NCI-H774 (cell line): Measurements from ENCODE around the gene LAMA4.
A peak's percentile ranks its signal among the peaks of the same experiment; 100 is the strongest.
"Not testable (repeated sequence)": the region's sequence is repeated elsewhere in the genome, so short reads cannot be mapped to it uniquely, and the experiment has no call there.

Experiments
- DNase-seq: peaks from one replicate; lab custom pipeline; 2025; lab: John Stamatoyannopoulos, UW

Gene LAMA4

DNA sequence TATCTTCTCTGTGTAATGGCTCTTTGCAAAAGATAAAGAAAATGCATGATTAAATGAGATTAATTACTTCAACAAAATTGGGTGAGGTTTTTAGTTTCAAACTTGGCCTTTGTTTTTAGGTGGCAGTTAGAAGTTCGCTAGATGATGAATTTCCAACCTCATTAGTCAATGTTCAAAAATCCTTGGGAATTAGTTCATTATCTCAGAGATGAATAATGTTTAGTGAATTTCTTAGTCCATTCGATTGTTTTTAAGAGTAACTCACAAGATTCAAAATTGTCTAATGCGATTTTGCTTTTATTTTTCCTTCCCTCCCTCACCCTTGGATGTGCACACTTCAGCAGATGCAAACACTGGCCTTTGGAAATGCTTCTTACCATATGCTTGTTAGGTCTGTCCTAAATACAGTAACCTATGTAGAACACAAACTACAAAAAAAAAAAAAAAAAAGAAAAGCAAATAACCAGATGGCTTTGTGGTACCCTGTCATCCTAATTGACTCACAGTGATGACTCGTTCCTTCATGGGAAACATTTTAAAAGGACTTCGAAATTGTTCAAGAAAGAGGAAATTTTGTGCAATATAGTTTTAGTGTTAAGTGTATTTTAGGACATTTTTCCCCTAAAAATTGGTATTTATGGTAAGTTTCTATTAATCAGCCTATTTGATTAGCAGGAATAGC is 100.3 kb downstream of the LAMA4 start:
- no peak for DNase-seq

DNA sequence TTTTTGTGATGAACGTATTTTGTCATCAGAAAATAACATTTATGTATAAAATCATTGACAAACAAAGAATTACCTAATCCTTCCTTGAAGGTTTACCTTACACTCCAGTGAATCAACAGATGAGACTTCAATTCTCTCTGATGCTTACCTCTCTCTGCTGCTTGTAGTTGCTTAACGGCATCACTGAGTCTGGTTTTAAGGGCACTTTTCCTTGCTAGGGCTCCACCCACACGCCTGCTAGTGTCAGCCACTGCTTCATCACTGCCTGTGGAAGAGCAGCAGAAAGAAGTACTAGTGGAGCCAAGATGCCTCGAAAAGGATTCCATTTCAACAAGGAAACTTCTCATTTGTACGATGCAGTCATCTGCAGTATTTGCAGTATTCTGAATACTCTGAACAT is 104.0 kb downstream of the LAMA4 start:
- DNase-seq: no peak

DNA sequence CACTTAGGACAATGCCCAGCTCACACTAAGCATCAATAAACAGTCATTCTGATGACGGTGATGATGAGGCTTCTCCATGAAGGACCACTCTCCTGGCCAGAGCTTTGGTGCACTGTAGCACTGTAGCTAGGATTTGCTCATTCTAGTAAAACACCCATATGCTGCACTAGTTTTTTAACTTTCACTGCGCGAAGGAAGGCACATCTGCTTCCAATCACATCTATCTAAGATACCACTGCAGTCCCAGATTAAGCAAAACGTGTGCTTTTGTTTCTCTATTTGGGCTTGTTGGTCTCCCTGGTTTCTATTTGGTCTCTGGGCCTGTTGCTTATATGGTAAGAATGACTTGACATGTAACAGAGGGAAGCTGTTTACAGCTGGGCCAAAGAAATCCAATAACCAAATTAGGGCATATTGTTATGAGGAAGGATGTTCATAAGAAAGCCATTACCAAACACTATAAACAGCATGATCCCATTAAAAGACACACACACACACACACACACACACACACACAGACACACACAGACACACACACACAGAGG is 104.6 kb downstream of the LAMA4 start:
- no peak for DNase-seq

DNA sequence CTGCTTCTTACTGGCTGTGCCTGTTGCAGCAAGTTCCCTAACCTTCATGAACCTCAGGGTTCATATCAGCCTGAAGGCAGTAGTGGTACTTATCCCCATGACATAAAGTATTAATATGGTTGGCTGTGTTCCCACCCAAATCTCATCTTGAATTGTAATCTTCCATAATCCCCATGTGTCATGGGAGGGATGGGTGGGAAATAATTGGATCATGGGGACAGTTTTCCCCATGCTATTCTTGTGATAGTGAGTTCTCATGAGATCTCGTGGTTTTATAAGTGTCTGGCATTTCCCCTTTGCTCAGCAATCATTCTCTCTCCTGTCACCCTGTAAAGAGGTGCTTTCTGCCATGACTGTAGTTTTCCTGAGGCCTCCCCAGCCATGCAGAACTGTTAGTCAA is 105.1 kb downstream of the LAMA4 start:
- DNase-seq: no peak

DNA sequence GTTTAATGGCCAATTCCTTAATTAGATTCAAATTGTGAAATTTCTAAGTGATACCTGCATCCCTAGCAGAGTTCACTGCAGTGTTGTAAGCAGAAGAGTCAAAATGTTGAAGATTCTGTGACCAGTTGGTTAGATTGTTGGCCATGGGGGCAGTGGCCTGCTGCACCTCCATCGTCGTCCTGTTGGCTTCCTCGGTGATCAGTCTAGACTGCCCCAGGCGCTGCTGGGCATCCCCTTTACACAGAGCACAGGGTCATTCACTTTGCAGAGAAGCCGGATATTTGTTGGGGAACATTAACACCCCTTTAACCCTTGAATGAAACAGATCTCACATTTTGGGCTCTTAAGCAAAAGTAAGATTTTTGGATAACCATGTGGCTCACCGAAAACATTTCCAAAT is 106.3 kb downstream of the LAMA4 start:
- DNase-seq: no peak

DNA sequence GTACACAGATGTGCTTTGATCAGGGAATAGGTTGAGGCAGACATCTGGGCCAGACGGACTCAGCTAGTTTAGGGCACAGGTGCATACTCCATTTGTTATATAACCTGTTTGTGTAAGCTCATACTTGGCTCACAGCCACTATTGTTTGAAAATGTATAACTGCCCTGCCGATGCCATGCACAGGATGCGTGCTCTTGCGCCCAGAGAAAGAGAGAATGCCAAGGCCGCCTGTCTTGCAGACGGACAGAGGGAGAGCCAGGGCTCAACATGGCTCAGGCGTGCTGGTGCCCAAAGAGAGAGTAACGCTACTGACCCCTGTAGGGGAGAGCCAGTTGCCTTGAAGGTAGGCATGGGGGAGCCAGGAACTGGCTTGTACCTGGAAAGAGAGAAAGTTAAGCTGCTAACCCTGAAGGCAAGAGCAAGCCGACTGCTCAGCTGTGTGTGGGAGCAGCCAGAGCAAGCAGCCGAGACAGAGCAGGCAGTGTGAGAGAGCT is 109.2 kb downstream of the LAMA4 start:
- DNase-seq: peak; percentile 71

DNA sequence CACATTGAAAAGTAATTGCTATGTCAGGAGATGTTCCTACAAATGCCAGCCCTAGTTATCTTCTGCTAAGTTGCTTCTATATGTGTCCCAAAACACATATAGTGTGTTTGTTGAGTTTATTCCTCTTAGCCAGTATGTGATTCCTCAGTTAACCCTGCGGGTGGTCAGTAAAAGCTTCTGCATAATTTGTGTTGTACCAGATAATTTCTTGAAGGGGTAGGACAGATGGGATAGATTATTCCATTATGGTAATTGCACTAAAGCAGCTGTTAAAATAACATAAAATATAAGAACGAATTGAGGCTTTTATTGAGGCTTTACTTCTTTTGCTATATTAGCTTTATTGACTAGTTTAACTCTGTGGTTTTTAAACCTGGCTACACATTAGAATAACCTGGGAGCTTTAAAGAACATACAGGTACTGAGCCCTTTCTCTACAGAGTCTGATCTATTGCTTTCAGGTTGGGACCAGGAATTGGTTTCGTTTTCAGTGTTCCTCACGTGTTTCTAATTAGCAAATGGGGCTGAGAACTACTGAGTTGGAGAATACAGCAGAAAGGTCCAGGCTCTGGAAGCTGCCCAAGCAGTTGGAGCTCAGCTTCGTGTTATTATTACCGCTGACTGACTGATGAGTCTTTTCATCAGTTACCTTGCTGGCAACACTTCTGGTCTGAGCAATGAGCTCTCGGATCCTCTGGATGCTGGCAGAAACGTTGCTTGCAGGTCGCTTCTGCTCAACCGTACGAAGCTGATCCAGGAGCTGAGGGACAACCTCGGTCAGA is 110.0 kb downstream of the LAMA4 start:
- DNase-seq: peak; percentile 89

DNA sequence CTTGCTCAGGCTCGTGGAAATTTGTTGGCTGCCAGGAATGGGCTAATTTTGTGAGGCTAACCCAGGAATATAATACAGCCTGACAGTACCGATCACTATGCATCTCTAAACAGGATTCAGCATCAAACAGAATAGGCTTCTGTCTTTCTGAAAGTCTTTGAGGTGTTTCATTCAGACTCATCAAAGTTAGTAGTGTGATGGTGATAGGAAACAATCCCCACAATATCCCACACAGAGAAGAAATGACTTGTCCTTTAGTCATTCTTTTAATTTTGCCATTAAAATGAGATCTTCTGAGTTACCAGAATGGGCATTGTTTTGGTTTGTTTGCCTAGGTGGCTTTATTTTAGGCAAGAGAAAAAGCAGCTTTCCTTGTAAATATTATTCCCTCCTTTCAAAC is 112.7 kb downstream of the LAMA4 start:
- no peak for DNase-seq

DNA sequence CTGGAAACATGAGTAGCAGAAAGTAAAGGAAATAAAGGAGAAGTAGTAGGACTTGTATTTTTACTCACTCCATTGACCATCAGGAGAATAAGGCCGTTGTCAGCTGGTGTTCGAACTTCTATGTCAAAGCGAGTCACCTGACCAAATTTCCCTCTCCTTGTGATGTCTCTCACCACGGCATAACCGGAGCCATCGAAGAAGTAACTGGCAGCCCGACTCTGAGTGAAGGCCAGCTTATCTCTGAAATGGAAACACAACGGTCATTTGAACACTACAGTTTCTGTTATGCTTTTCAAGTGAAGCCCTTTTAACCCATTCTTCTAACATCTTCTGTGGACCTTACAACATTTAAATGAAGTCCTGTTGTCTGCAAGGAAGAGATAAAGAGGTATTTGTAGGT is 115.3 kb downstream of the LAMA4 start:
- no peak for DNase-seq

DNA sequence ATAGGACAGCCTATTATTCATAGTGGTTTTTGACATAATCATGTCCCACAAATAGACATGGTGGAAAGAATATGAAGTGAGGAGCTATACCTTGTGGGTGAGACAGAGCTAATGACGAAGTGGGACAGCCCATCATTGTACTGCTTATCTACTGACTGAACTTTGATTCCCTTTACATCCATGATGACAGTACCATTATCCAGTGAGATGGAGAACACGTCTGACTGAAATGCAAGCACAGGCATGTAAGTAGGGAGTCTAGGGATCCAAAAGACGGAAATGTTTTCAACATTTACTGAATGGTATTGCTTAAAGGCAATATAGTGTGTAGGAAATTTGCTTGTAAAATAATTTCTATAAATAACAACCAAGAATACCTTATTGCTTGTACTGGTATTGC is 123.5 kb downstream of the LAMA4 start:
- DNase-seq: no peak

DNA sequence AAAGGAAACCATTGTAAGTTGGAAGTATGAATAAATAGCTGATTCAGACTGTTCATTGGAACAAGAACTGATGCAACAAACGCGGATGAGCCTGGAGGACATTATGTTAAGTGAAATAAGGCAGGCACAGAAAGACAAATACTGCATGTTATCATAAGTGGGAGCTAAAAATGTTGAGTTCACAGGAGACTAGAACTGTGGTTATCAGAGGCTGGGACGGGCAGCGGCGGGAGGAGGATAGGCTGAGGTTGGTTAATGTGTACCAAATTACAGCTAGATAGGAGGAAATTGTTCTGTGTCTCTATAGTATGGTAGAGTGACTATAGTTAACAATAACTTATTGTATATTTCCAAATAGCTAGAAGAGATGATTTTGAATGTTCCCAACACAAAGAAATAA is 126.2 kb downstream of the LAMA4 start:
- DNase-seq: no peak

DNA sequence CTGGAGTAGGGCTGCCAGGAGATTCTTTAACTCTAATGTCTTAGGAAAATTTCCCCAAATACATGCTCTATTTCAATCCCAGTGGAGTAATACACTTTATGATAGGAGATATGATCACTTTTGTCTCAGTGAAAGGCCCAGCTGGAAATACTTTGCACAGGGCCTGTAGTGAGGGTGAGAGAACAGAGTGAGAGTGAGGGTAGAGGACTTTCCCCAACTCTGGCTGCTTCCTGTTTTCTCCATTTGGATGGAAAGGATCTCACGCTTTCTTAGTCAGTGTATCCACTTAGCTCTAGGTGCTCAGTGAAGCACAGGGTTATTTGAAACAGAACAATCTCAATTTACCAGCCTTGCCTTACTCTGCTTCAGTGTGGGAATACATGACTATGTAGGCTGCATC is 130.4 kb downstream of the LAMA4 start:
- DNase-seq: no peak

DNA sequence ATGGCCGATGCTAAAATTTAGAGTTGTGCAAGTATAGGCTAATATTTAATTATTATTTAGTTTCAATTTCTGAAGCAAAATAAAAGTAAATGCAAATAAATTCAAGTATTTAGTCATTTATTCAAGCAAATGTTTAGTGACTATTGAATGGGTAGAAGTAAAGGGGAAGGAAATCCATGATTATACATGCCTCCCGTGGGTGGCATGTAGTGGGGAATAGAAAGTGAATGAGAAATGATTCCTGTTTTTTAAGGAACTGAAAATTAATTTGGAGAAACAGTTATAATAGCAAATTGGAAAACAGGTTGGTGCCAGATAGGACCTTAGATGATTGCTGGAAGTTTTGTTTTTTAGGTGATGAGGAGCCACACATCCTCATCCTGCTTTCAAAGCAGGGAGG is 131.6 kb downstream of the LAMA4 start:
- DNase-seq: no peak

DNA sequence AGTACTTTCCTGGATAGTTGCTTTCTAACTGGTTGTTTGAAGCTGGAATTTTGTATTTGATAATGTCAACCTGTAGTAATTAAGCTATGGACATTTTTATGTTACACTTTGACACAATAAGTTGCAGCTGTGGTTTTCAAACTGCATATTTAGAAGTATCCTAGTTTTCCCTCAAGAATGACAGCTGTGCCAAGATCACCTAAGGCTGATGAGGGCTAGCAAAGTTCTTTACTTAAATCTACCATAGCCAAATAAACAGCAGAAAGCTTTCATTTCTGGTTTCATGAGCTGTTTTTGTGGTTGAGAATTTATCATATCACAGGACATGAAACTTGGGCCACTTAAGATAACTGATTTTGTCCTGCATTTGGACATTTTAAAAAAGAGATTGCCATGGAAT is 136.3 kb downstream of the LAMA4 start:
- no peak for DNase-seq

DNA sequence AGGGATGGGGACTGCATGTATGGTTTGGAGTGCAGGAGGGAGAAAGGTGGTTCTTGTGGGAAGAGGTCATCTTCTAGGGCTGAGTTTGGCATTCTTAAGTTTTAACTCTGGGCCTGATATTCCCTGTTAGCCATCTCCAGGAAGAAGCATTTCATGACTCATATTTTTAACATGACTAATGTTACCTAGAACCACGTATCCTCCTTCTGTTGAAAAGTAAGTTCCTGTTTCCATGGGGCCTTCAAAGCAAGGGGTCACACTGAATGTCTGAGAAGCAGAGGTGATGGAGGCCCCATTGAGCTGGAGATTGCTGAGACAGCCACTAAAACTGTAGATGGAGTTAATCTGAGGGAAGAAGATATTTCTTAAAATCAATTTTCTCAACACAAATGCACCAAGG is 136.8 kb downstream of the LAMA4 start:
- DNase-seq: no peak

DNA sequence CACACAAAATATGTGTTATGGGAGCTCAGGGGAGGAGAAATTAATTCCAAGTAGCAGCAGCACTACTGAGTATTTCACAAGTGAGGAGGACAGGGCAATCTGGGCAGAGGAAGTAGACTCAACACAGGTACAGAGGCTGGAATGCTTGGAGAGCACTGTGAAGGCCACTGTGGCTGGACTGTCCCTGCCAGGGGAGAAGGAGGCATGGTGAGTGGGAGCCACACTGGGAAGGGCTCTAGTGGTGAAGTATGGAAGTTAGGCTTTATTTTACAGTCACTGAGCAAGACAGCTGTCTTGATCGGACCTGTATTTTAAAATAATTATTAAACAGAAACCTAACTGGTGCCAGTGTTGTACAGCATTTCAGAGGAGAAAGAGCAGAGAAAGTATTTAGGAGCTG is 138.1 kb downstream of the LAMA4 start:
- no peak for DNase-seq

DNA sequence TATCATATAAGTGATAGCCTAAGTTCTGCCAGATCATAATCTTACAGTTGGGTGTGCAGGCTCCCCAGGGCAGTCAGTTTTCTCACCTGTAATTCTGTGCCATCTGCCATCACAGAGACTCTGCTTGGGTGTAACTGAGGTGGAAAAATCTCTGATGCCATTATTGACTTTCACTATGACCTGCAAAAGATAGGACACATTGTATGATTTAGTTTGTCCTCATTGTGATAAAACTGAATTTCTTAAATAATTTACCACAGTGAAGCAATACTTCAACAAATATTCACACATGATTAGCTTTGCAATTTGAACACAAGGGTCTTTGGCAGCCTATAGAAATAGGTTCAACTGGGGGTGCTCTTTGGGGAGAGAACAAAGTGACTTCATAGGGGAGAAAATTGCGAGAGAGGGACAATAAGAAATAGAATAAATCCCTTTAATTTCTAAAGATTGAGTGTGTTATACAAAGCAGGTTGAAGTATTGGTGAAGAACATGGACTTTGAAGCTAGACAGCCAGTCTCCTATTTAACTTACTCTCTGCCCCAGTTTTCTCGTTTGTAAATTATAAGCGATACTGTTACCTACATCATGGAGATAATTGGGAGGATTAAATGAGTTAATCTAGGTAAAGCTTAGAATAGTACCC is 139.7 kb downstream of the LAMA4 start:
- no peak for DNase-seq

DNA sequence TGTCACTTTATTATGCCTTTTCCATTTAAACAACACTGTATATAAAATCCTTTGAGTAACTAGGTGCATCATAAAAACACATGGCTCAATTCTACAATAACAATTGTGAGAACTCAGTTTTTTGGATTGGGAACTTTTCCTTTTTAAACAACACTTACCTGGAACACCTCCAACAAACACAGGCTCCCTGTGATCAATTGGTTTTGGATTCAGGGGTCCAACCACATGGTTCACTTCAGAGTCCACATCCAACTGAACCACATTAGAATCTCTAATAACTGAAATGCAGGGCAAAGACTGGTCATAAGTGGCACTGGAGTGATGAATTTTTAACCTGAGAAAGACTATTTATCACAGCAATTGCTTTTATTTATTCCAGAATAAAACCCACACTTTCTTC is 140.4 kb downstream of the LAMA4 start:
- DNase-seq: no peak

DNA sequence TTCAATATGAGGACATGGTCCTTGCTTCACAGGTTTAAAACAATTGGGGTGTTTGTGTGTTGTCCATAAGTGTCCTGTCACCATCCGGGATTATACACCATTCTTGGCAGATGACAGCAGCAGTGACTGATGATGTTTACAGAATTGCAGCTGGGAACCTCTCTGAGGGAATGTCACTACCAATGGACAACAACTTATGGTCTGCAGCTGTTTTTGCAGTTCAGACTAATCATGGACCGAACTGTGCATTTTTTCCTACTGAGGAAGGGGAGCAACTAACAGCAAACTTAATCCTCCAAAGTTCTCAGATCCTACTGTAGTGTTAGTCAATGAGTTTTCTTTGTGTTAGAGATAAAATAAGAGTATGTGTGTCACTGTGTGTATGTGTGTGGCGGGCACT is 140.9 kb downstream of the LAMA4 start:
- no peak for DNase-seq

DNA sequence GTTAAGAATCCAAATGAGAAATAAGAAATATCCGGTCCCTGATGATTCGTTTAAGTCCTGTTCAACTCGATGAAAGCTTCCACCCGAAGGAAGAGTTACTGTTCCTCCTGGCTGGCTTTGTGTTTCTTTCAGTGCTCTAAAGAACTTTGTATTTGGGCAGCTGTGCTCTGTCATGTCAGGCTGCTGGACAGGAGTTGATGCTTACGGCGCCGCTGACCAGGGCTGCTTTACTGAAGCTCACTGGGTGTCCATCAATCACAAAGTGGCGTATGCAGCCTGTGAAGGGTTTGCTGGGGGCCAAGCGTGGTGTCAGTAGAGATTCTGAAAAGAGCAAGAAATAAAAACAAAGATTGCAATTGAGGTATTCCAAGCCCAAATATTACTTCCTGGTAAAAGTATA is 145.1 kb downstream of the LAMA4 start:
- DNase-seq: no peak

DNA sequence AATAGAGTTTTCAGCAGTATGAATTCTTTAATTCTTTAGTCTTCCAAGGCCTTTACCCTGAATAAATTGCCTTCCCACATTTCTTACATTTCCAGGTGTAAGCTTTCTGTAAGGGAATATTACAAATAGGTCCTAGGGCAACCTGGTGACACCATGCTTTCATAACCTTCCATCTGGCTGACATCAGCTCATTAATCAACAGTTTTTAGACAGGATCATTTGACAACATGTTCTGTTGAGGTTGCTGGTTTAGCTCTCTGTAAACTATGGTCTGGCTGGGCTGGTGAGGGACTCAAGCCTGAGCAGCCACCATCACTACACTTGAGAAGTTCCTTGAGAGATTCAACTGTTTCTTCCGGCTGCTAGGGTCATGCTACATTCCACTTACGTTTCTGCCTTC is 147.8 kb downstream of the LAMA4 start:
- no peak for DNase-seq

DNA sequence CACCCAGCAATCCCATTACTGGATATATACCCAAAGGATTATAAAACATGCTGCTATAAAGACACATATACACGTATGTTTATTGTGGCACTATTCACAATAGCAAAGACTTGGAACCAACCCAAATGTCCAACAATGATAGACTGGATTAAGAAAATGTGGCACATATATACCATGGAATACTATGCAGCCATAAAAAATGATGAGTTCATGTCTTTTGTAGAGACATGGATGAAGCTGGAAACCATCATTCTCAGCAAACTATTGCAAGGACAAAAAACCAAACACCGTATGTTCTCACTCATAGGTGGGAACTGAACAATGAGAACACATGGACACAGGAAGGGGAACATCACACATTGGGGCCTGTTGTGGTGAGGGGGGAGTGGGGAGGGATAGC is 148.3 kb downstream of the LAMA4 start:
- not testable (repeated sequence) for DNase-seq

DNA sequence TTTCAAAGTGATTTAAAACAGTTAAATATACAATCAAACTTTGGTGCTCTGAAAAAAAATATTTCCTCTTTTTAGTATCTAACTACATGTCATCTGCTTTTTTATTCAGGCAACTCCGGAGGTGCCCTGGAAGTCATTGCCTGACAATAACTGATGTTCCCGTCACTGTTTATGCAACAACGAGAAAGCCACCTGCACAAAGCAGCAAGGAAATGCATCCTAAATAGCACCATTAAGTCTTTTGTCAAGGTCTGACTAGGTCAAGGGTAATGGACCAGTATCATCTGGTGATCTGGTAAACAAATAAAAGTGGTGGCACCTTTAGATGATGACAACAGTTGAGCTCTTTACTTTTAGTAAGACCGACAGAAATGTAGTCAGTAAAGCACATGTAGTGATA is 153.8 kb downstream of the LAMA4 start:
- no peak for DNase-seq
